ENCODE results near the gene RELN. TPM values are rescaled to one million over a fixed set of nuclear protein-coding genes. Genes with fewer than 3 reads are reported as not detected.

Gene RELN
- total RNA-seq, 1 donor from 2014 or later = 14.1 TPM

- Histone ChIP-seq H3K36me3 (ENCODE audit: control insufficient read depth in 3 of 3, insufficient read depth in 3 of 3, low read length in 3 of 3) (no peaks in the 10 kb centered on the region), H3K9ac (ENCODE audit: low read depth in 1 of 3, low read length in 3 of 3) (no peak overlapping the region), H3K9me3 (ENCODE audit: control insufficient read depth in 3 of 3, low read length in 3 of 3) (no peaks in the 10 kb centered on the region), H3K4me3 (ENCODE audit: low read length in 3 of 3) (no peak overlapping the region), H3K27me3 (ENCODE audit: control insufficient read depth in 3 of 3, insufficient read depth in 3 of 3, low read length in 3 of 3) (no peaks in the 10 kb centered on the region), H3K4me1 (ENCODE audit: control insufficient read depth in 3 of 3, insufficient read depth in 3 of 3, low read length in 3 of 3) (no peaks in the 10 kb centered on the region), H3K27ac (ENCODE audit: low read depth, low read length) (no peak overlapping the region)
These were observed 29.0 kb upstream of the RELN start for GRCh38 chr7:104018425-104018824.

- H3K9me3 ChIP-seq (ENCODE audit: control insufficient read depth in 3 of 3, low read length in 3 of 3) = no peaks in the 10 kb centered on the region
- no peaks in the 10 kb centered on the region for H3K27me3 ChIP-seq (ENCODE audit: control insufficient read depth in 3 of 3, insufficient read depth in 3 of 3, low read length in 3 of 3)
- no peak overlapping the region for H3K9ac ChIP-seq (ENCODE audit: low read depth in 1 of 3, low read length in 3 of 3)
- no peaks in the 10 kb centered on the region for H3K36me3 ChIP-seq (ENCODE audit: control insufficient read depth in 3 of 3, insufficient read depth in 3 of 3, low read length in 3 of 3)
- H3K4me1 ChIP-seq (ENCODE audit: control insufficient read depth in 3 of 3, insufficient read depth in 3 of 3, low read length in 3 of 3) = no peaks in the 10 kb centered on the region
- no peak overlapping the region for H3K4me3 ChIP-seq (ENCODE audit: low read length in 3 of 3)
- H3K27ac ChIP-seq (ENCODE audit: low read depth, low read length) = no peak overlapping the region
These were observed 27.5 kb upstream of the RELN start for GRCh38 chr7:104017001-104017400.

- H3K36me3 ChIP-seq (ENCODE audit: control insufficient read depth in 3 of 3, insufficient read depth in 3 of 3, low read length in 3 of 3) = no peaks in the 10 kb centered on the region
- no peaks in the 10 kb centered on the region for H3K9me3 ChIP-seq (ENCODE audit: control insufficient read depth in 3 of 3, low read length in 3 of 3)
- no peak overlapping the region for H3K9ac ChIP-seq (ENCODE audit: low read depth in 1 of 3, low read length in 3 of 3)
- H3K4me1 ChIP-seq (ENCODE audit: control insufficient read depth in 3 of 3, insufficient read depth in 3 of 3, low read length in 3 of 3) = no peaks in the 10 kb centered on the region
- no peak overlapping the region for H3K4me3 ChIP-seq (ENCODE audit: low read length in 3 of 3)
- no peaks in the 10 kb centered on the region for H3K27me3 ChIP-seq (ENCODE audit: control insufficient read depth in 3 of 3, insufficient read depth in 3 of 3, low read length in 3 of 3)
- H3K27ac ChIP-seq (ENCODE audit: low read depth, low read length) = no peak overlapping the region
These were observed 23.4 kb upstream of the RELN start for GRCh38 chr7:104012835-104013234.

- Histone ChIP-seq H3K27me3 (ENCODE audit: control insufficient read depth in 3 of 3, insufficient read depth in 3 of 3, low read length in 3 of 3) (no peaks in the 10 kb centered on the region), H3K9me3 (ENCODE audit: control insufficient read depth in 3 of 3, low read length in 3 of 3) (no peaks in the 10 kb centered on the region), H3K36me3 (ENCODE audit: control insufficient read depth in 3 of 3, insufficient read depth in 3 of 3, low read length in 3 of 3) (no peaks in the 10 kb centered on the region), H3K27ac (ENCODE audit: low read depth, low read length) (no peak overlapping the region), H3K9ac (ENCODE audit: low read depth in 1 of 3, low read length in 3 of 3) (no peak overlapping the region), H3K4me1 (ENCODE audit: control insufficient read depth in 3 of 3, insufficient read depth in 3 of 3, low read length in 3 of 3) (no peaks in the 10 kb centered on the region), H3K4me3 (ENCODE audit: low read length in 3 of 3) (no peak overlapping the region)
These were observed 22.4 kb upstream of the RELN start for GRCh38 chr7:104011829-104012228.

DNA sequence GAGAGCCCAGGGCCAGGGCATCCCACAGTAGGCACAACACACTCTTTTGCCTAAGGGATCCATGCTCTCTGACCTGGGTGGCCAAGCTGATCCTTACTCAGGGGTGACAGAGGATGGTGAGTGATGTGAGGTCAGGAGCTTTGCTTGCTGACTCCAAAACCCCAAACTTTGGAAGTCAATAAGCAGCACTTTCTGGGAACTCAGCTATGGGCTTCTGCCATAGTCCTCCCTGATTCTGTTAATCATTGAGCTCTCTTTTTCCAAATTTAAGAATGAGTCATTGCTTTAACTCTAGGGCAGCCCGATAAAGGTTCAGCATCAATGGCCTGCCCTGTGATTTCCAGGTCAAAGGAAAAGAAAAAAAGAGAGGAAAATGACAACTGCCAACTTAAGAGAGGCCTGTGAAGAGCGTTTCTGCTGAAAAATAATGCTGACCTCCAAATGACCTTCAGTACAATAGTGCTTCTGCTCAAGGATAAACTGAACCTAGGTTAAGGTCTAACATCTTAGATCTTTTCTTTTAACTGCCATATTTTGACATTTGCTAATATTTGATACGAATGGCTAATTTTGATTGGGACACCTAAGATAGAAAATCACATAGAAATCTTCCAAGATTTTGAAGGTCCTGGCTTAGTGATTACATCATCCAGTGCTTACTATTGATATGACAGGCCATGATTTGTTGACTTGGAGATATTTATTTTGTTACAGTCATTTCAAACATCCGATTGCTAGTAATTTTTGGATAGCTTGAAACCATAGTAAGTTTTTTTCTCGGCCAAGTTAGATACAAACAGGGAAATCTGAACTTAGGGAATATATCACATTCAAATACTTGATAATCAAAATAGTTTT is 20.8 kb upstream of the RELN start:
- H3K4me3 ChIP-seq (ENCODE audit: low read length in 3 of 3) = no peak overlapping the region

GRCh38 chr7:104008107-104008506 is 18.6 kb upstream of the RELN start:
- no peak overlapping the region for H3K9ac ChIP-seq (ENCODE audit: low read depth in 1 of 3, low read length in 3 of 3)
- no peaks in the 10 kb centered on the region for H3K27me3 ChIP-seq (ENCODE audit: control insufficient read depth in 3 of 3, insufficient read depth in 3 of 3, low read length in 3 of 3)
- no peak overlapping the region for H3K4me3 ChIP-seq (ENCODE audit: low read length in 3 of 3)
- H3K4me1 ChIP-seq (ENCODE audit: control insufficient read depth in 3 of 3, insufficient read depth in 3 of 3, low read length in 3 of 3) = no peaks in the 10 kb centered on the region
- no peak overlapping the region for H3K27ac ChIP-seq (ENCODE audit: low read depth, low read length)
- no peaks in the 10 kb centered on the region for H3K9me3 ChIP-seq (ENCODE audit: control insufficient read depth in 3 of 3, low read length in 3 of 3)
- no peaks in the 10 kb centered on the region for H3K36me3 ChIP-seq (ENCODE audit: control insufficient read depth in 3 of 3, insufficient read depth in 3 of 3, low read length in 3 of 3)

More for the DNA sequence above, 20.8 kb upstream of the RELN start:
- no peak overlapping the region for H3K27ac ChIP-seq (ENCODE audit: low read depth, low read length)
- no peaks in the 10 kb centered on the region for H3K4me1 ChIP-seq (ENCODE audit: control insufficient read depth in 3 of 3, insufficient read depth in 3 of 3, low read length in 3 of 3)
- no peaks in the 10 kb centered on the region for H3K36me3 ChIP-seq (ENCODE audit: control insufficient read depth in 3 of 3, insufficient read depth in 3 of 3, low read length in 3 of 3)
- no peaks in the 10 kb centered on the region for H3K9me3 ChIP-seq (ENCODE audit: control insufficient read depth in 3 of 3, low read length in 3 of 3)
- no peaks in the 10 kb centered on the region for H3K27me3 ChIP-seq (ENCODE audit: control insufficient read depth in 3 of 3, insufficient read depth in 3 of 3, low read length in 3 of 3)
- no peak overlapping the region for H3K9ac ChIP-seq (ENCODE audit: low read depth in 1 of 3, low read length in 3 of 3)

- Histone ChIP-seq H3K27me3 (ENCODE audit: control insufficient read depth in 3 of 3, insufficient read depth in 3 of 3, low read length in 3 of 3) (no peaks in the 10 kb centered on the region), H3K9ac (ENCODE audit: low read depth in 1 of 3, low read length in 3 of 3) (no peak overlapping the region), H3K36me3 (ENCODE audit: control insufficient read depth in 3 of 3, insufficient read depth in 3 of 3, low read length in 3 of 3) (no peaks in the 10 kb centered on the region), H3K4me3 (ENCODE audit: low read length in 3 of 3) (no peak overlapping the region), H3K9me3 (ENCODE audit: control insufficient read depth in 3 of 3, low read length in 3 of 3) (no peaks in the 10 kb centered on the region), H3K4me1 (ENCODE audit: control insufficient read depth in 3 of 3, insufficient read depth in 3 of 3, low read length in 3 of 3) (no peaks in the 10 kb centered on the region), H3K27ac (ENCODE audit: low read depth, low read length) (no peak overlapping the region)
These were observed 18.2 kb upstream of the RELN start for GRCh38 chr7:104007614-104008013.

DNA sequence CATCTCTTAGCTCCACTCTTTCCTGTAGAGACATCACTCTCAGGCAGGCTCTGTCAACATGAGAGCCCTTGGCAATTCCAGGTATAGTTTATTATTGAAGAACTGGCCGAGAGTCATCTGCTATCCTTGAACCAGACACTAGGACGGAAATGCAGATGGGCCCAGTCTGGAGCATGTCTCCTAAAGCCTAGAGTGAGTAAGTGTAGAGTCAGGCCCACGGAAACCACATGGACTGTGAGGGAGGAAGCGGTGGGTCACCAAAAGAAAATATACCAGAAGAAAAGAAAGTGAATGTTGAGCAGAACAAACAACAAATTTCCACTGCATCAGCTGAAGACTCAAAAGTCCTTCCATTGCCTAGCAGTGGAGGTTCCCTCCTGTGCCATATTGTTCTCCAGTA is 15.7 kb upstream of the RELN start:
- Histone ChIP-seq H3K9me3 (ENCODE audit: control insufficient read depth in 3 of 3, low read length in 3 of 3) (no peaks in the 10 kb centered on the region), H3K36me3 (ENCODE audit: control insufficient read depth in 3 of 3, insufficient read depth in 3 of 3, low read length in 3 of 3) (no peaks in the 10 kb centered on the region), H3K9ac (ENCODE audit: low read depth in 1 of 3, low read length in 3 of 3) (no peak overlapping the region), H3K4me3 (ENCODE audit: low read length in 3 of 3) (no peak overlapping the region), H3K4me1 (ENCODE audit: control insufficient read depth in 3 of 3, insufficient read depth in 3 of 3, low read length in 3 of 3) (no peaks in the 10 kb centered on the region), H3K27me3 (ENCODE audit: control insufficient read depth in 3 of 3, insufficient read depth in 3 of 3, low read length in 3 of 3) (no peaks in the 10 kb centered on the region), H3K27ac (ENCODE audit: low read depth, low read length) (no peak overlapping the region)

GRCh38 chr7:103996639-103997038 is 7.2 kb upstream of the RELN start:
- no peaks in the 10 kb centered on the region for H3K9me3 ChIP-seq (ENCODE audit: control insufficient read depth in 3 of 3, low read length in 3 of 3)
- no peaks in the 10 kb centered on the region for H3K4me1 ChIP-seq (ENCODE audit: control insufficient read depth in 3 of 3, insufficient read depth in 3 of 3, low read length in 3 of 3)
- no peak overlapping the region for H3K4me3 ChIP-seq (ENCODE audit: low read length in 3 of 3)
- no peak overlapping the region for H3K27ac ChIP-seq (ENCODE audit: low read depth, low read length)
- H3K27me3 ChIP-seq (ENCODE audit: control insufficient read depth in 3 of 3, insufficient read depth in 3 of 3, low read length in 3 of 3) = peaks cover 0 to 3% (median 2%) of the 10 kb centered on the region in 3 donors
- no peaks in the 10 kb centered on the region for H3K36me3 ChIP-seq (ENCODE audit: control insufficient read depth in 3 of 3, insufficient read depth in 3 of 3, low read length in 3 of 3)
- H3K9ac ChIP-seq (ENCODE audit: low read depth in 1 of 3, low read length in 3 of 3) = no peak overlapping the region

GRCh38 chr7:103996017-103996551 is 6.6 kb upstream of the RELN start:
- H3K36me3 ChIP-seq (ENCODE audit: control insufficient read depth in 3 of 3, insufficient read depth in 3 of 3, low read length in 3 of 3) = no peaks in the 10 kb centered on the region
- H3K4me3 ChIP-seq (ENCODE audit: low read length in 3 of 3) = no peak overlapping the region
- no peak overlapping the region for H3K9ac ChIP-seq (ENCODE audit: low read depth in 1 of 3, low read length in 3 of 3)
- peaks cover 6 to 8% (median 8%) of the 10 kb centered on the region in 3 donors for H3K27me3 ChIP-seq (ENCODE audit: control insufficient read depth in 3 of 3, insufficient read depth in 3 of 3, low read length in 3 of 3)
- H3K9me3 ChIP-seq (ENCODE audit: control insufficient read depth in 3 of 3, low read length in 3 of 3) = no peaks in the 10 kb centered on the region
- peaks cover 0 to under 1% (median 0%) of the 10 kb centered on the region in 3 donors for H3K4me1 ChIP-seq (ENCODE audit: control insufficient read depth in 3 of 3, insufficient read depth in 3 of 3, low read length in 3 of 3)
- no peak overlapping the region for H3K27ac ChIP-seq (ENCODE audit: low read depth, low read length)

Data from skeletal muscle tissue (tissue), 4 donors.